Measurements from ENCODE around the gene TEKT5. TPM values are rescaled to one million over a fixed set of nuclear protein-coding genes. Genes with fewer than 3 reads are reported as not detected.

TEKT5 gene
- total RNA-seq, 1 donor from 2014 or later: 0.12 TPM

DNA sequence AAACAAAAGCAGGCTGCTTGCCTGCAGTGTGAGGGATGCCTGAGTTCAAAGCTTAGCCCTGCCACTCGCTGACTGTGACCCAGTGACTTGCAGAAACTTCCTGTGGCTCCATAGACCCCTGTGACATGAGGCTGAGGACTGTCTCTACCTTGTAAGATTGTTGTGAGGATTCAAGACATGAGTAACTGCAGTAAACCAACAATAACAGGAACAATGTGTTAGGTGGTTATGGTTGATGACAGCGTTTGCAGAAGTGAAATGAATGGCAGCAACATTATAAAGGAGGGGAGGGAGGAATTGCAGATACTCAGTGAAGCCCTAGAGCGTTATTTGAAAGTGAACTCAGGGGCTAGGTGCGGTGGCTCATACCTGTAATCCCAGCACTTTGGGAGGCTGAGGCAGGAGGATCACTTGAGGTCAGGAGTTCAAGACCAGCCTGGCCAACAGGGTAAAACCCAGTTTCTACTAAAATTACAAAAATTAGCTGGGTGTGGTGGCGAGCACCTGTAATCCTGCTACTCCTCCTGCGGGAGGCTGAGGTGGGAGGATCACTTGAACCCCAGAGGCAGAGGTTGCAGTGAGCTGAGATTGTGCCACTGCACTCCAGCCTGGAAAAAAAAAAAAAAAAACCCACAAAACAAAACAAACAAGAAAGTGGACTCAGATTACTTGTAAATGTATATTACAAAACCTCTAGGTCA lies 80.8 kb downstream of the TEKT5 start:
- no peak for DNase-seq (ENCODE audit: extremely low read depth, low read depth, low spot score)

DNA sequence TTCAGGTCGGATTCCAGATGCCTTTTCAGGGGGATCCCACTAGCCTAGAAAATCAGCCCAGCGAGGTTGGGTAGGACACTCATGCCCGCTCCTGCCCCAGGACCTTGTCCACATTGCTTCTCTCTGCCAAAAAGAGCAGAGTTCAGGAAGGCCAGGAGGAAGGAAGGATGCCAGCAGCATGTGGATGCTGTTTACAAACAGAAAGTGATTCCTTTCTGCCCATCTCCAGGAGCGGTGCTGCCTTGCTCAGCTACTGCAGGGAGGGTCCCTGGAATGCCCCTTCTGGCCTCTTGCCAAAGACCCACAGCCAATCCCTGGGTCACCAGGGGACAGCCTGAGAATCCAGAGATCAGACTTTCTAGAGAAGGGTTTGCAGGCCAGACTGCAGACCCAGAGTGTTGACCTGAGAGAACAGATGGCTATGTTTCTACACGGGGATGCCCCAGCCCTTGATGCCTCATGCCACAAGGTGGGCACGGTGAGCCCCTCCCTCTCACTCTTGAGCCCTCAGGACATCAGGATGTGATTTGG lies 82.0 kb downstream of the TEKT5 start:
- no peak for DNase-seq (ENCODE audit: extremely low read depth, low read depth, low spot score)

DNA sequence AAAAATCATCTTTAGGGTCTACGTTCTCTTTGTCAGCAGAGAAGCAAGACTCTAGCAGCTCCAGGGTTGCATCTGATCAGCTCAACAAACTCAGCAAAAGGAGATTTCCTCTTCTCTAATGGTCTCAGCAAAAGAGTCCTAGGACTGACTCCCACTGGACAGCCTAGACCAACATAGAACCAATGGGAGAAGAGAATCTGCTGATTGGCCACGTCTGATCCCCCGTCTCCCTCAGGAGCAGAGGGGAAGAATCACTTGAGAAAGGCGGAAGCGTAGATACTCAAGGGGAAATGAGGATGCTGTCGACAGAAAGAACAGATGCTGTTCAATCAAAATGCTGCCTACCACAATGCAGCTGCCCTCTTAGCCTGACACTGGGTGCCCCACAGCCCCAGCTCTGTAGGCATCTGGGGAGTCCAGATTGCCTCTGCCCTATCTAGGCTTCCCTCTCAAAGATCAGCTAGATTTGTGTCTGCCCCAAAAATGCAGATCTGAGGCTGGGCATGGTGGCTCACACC lies 82.8 kb downstream of the TEKT5 start:
- no peak for DNase-seq (ENCODE audit: extremely low read depth, low read depth, low spot score)

DNA sequence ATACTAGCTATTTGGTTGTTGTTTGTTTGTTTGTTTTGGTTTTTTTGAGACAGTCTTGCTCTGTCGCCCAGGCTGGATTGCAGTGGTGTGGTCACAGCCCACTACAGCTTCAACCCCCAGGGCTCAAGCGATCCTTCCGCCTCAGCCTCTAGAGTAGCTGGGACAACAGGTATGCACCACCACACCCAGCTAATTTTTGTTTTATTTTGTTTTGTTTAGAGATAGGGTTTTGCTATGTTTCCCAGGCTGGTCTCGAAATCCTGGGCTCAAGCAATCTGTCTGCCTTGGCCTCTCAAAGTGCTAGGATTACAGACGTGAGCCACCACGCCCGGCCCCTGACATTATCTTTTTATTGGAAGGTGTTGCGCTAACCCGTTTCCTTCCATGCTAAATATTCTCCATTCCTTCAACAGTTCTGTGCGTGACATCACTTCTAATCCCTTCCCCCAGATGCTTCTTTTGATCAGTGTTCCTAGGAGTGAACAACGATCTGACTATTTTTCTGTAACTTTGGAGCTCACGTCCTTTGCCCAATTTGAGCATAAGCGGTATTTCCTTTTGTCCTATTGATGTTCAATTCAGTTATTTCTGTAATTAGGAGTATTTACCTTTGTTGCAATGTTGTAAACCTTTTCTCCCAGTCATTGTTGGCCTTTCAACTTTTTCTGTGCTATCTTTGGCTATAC lies 84.1 kb downstream of the TEKT5 start:
- no peak for DNase-seq (ENCODE audit: extremely low read depth, low read depth, low spot score)

DNA sequence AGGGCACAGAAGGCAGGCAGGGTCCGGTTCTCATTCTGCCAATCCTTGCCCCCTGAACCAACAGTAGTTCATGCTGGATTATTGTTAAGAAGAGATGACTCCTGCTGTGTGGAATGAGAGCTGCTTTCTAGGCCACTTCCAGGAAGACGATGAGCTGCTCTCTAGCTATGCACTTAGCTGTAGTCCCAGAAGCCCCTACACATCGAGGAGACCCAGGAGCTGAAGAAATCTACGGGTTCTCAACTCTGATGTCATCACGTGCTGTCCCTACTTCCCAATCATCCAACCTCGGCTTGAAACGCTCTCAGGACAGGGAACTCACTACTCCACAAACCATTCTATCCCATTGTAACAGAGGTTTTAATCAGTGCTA lies 85.3 kb downstream of the TEKT5 start:
- DNase-seq (ENCODE audit: extremely low read depth, low read depth, low spot score): no peak

DNA sequence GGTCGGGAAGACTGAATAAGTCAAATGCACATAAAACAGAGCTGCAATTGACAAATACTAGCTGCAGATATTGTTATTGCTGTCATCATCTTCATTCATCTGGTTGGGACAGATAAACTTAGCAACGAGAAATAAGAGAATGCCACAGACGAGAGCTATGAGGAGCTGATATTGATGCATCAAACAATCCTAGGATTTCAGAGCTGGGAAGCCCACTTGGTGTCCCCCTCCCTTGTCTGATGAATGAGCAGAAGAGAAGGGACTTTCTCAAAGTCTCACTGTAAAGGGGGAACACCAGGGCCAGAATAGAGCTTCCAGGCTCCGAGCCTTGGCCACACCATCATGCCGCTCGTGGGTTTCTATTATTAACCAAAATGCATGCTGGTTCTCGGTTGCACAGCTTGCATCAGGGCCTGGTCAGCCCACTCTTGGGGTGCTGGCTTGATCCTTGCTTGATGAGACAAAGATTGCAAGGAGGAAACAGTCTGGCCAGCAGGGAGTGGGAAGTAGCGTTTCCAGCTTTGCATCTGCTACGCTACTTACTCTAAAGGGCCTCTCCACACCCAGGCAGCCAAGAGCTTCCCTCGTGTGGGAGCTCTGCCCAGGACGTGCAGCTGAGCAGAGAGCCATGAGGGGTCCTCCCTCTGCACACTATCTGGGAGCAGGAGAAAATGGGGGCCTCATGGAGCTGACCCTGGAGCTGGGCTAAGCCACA lies 85.9 kb downstream of the TEKT5 start:
- no peak for DNase-seq (ENCODE audit: extremely low read depth, low read depth, low spot score)

DNA sequence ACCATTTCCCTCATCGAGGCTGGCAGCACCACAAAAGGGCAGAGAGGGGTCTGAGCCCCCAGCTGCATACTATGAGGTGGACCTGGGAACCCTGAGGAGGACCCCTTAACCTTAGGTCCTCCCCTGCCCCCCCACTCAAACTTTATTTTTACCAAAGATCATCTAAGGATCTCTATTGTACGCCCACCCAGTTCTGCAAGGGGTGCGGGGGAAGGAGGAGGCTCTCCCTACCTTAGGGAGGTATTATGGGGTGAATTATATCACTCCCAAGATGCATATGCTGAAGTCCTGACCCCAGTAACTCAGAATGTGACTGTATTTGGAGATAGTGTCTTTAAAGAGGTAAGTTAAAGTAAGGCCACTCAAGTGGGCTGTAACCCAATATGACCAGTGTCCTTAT lies 87.6 kb downstream of the TEKT5 start:
- DNase-seq (ENCODE audit: extremely low read depth, low read depth, low spot score): no peak

DNA sequence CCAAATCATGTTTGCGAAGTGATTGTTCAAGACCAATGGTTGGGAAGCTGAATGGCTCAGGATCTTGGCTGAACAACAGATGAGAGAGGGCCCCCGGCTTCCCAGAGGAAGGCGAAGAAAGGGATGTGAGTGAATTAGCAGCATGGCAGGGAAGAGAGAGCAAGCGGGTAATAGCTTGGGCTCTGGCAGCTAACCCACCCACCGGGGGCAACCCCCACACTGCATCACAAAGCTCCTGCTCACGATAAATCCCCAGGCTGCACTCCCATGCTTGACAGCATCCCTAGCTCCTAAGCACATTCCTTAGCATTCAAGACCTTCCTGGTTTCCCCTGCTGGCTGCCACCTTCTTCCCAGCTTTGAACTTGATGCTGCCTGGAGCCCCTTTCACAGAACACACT lies 88.1 kb downstream of the TEKT5 start:
- DNase-seq (ENCODE audit: extremely low read depth, low read depth, low spot score): no peak

DNA sequence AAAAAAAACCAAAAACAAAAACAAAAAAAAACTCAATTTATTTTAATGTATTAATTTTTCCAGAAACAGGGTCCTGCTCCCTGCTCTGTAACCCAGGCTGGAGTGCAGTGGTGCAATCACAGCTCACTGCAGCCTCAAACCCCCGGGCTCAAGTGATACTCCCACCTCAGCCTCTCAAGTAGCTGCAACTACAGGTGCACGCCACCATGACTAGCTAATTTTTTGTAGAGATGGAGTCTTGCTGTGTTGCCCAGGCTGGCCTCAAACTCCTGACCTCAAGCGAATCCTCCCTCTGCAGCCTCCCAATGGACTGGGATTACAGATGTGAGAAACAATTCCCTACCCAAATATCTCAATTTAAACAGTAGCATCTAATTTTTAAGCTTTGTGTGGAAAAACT lies 89.1 kb downstream of the TEKT5 start:
- no peak for DNase-seq (ENCODE audit: extremely low read depth, low read depth, low spot score)

DNA sequence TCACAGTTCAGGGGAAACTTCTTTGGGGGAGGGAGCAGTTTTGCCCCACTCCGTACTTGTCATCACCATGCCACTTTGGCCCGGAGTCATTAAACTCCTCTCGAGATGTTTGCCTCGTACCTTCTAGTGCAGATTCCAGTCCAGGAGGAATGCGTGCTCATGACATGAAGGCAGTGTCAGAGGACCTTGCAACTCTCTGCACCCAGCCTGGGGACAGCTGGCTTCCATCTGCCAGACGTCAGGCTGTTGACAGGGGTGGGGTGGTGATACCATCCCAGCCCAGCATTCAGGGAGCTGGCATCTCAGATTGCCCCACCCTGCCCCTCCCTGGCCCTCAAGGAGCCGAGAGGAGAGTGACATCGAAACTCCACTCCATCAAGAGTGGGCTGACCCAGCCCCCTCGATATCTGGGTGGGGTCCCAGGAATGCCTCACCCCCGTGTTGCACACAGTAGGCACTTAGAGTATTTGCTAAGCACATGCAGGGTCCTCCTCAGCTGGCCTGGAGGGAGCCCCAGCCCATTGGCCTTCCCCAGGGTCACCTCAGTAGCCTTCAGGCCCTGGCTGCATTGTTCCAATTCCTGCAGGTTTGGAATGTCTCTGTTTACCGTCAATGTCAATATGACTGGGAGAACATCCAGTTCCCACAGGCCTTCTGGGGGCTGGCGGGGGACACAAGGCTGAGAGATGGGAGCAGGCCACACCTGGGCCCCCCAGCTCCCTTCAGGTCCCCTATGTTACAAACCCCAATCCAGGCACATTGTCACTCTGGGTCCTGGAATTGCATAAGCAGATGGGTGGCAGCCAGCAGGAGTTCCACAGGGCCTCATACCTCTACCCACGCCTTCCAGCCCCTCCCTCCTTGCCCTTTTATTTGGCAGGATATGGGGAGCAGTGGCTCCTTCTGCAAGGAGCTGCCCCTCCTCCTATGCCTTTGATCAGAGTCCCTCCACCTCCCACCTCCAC lies 93.0 kb downstream of the TEKT5 start:
- DNase-seq (ENCODE audit: extremely low read depth, low read depth, low spot score): no peak

DNA sequence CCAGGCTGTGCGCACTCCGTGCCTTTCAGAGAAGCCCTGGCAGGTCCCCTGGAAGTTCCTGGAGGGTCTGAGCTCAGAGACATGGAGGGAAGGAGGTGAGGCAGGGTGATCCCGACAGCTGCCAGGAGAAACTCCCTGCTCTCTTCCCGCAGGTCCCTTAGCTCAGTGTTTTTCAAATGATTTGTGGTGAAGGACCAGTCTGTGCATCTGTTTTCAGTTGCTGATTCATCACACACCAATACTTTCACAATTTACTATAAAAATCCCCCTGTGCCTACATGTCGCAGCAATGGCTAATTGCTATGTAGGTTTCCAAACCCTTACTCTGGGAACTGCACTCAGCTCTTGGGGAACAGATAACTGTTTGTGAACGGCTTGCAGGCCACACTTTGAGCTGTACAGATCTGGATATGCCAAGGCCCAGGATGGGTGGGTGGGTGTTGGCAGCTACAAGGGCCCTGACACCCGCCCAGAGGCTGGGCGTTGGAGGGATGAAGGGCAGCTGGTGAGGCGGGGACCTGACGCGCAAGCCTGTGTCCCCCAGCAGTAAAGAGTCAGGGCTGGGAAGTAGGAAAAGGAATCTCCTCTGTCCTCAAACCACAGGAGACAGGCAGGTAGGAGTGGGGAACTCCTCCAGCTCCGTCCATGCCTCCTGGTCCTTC lies 93.8 kb downstream of the TEKT5 start:
- DNase-seq (ENCODE audit: extremely low read depth, low read depth, low spot score): no peak

DNA sequence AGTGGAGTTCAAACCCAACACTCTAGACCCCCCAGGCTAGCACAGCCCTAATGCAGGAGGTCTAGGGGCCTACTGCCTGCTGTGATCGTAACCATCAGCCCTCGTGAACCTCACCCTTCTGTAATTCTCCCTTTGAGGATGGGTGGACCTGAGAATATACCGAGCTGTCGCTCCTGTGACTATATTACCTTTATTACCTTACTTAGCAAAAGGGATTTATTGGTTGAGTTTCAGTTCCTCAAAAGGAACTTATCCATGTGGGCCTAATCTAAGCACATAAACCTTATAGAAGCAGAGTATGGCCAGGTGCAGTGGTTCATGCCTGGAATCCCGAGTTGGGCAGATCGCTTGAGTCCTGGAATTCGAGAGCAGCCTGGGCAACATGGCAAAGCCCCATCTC lies 95.1 kb downstream of the TEKT5 start:
- no peak for DNase-seq (ENCODE audit: extremely low read depth, low read depth, low spot score)

DNA sequence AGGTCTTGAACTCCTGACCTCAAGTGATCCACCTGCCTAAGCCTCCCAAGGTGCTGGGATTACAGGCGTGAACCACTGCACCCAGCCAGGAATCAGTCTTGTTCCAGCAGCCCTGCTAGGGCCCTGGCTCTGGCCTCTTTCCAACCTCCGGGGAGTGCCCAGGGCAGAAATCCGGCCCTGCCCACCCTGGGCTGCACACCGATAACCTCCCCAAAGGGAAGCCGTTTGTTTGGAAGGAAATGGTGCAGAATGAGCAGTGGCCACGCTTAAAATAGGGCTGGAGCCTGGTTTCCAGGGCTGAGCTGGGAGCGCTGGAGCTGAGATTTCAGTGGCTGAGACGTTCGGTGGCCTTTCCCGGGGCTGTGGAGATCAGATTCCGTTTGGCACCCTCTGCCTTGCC lies 96.6 kb downstream of the TEKT5 start:
- DNase-seq (ENCODE audit: extremely low read depth, low read depth, low spot score): no peak

DNA sequence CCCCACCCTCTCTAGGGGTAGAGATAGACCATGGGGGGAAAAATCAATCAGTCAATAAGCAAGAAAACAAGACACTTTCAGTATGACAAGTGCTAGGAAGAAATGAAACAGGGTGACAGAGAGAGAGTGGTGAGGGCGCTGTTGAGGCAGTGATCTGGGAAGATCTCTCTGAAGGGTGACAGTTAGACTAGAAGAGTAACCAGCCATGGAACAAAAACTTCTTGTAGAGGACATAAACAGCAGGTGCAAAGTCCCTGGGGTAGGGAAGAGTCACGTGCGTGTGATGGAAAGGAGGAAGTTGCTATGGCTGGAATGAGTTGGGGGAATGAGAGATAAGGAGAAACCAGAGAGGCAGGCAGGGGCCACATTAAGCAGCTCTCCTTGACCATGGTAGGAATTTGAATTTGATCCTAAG lies 97.5 kb downstream of the TEKT5 start:
- DNase-seq (ENCODE audit: extremely low read depth, low read depth, low spot score): no peak

DNA sequence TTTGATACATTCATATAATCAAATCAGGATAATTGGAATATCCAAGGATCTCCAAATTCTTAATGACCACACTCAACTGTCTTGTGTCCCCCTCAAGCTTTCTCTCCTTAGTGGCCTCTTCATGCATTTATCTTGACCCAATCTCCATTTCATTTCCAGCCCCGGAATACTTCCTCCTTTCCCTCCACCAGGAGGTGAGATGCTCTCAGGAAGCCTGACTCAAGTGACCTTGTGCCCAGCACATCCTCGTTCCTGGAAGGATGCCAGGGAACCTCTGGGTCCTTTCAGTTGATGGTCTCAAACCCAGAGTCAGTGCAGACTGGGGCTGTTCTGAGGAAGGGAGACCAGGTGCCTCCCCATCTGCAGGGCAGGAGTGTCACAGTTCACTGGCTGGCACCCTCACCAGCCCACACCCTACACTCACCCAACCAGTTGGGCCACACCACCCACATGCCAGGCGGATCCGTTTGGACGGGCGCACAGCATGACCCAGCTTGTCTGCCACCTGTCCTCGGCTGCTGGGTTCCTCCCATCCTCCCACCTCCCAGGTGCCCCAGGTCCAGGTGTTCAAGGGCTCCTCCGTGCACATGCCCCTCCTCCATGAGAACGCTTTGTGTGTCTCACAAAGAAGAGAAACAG lies 100.3 kb downstream of the TEKT5 start:
- no peak for DNase-seq (ENCODE audit: extremely low read depth, low read depth, low spot score)

DNA sequence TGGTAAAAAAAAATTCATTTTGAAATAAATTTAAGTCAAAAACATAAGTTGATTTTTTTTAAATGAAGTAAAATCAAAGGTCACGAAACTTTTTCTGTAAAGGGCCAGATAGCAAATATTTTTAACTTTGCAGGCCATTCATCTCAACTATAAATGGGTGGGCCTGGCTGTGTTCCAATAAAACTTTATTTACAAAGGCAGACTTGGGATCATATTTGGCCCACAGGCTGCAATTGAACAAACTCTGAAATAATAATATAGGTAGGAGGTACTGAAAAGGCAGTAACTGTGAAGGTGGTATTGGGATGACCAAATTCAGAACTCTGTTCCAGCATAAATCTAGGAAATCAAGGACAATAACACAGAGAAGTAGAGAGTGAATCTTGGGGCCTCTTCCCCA lies 102.1 kb downstream of the TEKT5 start:
- DNase-seq (ENCODE audit: extremely low read depth, low read depth, low spot score): no peak

DNA sequence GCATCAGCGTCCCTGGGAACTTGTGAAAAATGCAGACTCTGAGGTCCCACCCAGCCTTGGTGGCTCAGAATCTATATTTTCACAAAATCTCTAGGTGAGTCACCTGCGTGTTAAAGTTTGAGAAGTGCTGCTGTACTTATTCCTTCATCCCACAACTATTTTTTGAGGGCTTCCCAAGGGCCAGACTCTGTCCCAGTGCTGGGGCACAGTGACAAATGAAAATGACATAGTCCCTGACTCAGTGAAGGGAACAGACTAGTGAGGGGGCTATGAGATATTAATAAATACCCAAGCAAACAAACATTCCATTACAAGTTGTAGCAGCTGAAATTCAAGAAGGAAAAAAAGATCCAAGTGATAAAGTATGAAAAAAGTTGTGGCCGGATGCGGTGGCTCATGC lies 104.4 kb downstream of the TEKT5 start:
- DNase-seq (ENCODE audit: extremely low read depth, low read depth, low spot score): no peak

DNA sequence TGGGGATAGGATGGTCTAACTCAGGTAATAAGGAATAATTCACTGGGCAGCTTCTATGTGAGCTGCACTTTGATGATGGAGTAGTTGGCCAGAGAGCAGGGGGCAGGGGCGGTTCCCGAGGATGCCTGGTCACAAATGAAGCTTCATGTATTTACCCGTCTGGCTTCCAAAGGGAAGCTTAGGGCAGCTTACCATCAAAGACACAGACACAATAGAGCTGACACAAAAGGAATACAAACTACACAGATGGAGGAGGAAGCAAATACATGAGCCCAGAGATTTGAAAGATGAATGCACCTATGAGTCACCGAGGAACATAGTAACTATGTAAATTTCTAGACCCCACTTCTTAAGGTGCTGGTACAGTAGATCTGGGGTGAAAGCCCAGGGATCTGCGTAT lies 105.6 kb downstream of the TEKT5 start:
- no peak for DNase-seq (ENCODE audit: extremely low read depth, low read depth, low spot score)

DNA sequence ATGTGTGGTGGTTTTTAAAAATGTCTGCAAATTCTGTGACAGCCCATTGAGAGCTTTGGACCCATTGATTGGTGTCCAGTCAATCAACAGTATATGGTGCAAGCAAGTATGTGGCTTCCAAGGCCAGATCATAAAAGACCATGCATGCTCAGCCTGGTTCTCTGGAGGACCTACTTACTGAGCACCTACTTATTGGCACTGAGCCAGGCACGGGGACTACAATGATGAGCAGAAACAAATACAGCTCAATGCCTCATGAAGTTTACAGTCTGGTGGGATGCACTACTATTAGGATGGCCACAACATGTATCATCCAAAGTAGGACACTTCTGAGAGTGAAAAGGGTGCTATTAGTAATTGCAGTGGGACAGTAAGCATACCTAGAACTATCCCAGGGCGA lies 107.1 kb downstream of the TEKT5 start:
- no peak for DNase-seq (ENCODE audit: extremely low read depth, low read depth, low spot score)
